Measurements from ENCODE around the gene NR2C1. TPM values are rescaled to one million over a fixed set of nuclear protein-coding genes. Genes with fewer than 3 reads are reported as not detected.

The NR2C1 gene
- total and polyA plus RNA-seq, 10 of the 15 experiments (the other 5 are each of a cell fraction or from before 2014, with no cell fraction given) = 8.8 to 38.1 (median 31.3) TPM

DNA sequence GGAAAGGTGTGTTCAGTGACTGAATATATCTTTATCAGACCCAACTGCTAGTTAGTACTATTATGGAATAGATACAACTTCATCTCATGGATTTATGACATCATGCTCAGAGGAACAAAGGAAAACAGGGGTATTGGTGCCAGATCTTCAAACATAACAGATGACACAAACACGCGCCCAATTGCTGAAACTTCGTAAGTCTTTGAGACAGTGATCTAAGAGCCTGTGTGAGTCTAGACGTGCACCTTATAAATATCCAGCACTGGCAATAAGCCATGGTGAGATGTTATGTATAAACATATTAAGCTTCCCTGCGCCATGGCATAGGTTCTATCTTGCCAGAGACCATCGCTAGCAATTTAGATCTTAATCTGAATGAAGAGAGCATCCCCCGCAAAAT, 42.2 kb upstream of the NR2C1 start:
- 78% methylated on average over 7 of the region's 7 CpGs for WGBS (ENCODE audit: insufficient coverage, insufficient replicate concordance, low lambda C conversion rate, missing lambda C conversion rate)
- DNase-seq (ENCODE audit: low read depth, low spot score) (no peak), FAIRE-seq (no peak), ATAC-seq (no peak)
- Histone ChIP-seq H3K9ac (ENCODE audit: control insufficient read depth, insufficient read depth, low read length) (no peak overlapping the region), H3K79me2 (ENCODE audit: control insufficient read depth, insufficient read depth, low read length) (no peaks in the 10 kb centered on the region), H3K4me2 (ENCODE audit: control insufficient read depth, insufficient read depth) (no peak overlapping the region), H3K27ac (ENCODE audit: control insufficient read depth, insufficient read depth) (no peak overlapping the region), H2AFZ (ENCODE audit: control insufficient read depth, low read depth, low read length) (no peak overlapping the region), H4K20me1 (ENCODE audit: control insufficient read depth, insufficient read depth) (no peaks in the 10 kb centered on the region), H3K36me3 (ENCODE audit: control insufficient read depth in 2 of 2, insufficient read depth in 2 of 2, low read length in 1 of 2) (no peaks in the 10 kb centered on the region), H3K4me1 (ENCODE audit: control insufficient read depth, insufficient read depth, low read length) (peaks cover 4% of the 10 kb centered on the region), H3K27me3 (replicated peaks in 1 of 2; ENCODE audit: control insufficient read depth in 2 of 2, insufficient read depth in 2 of 2, low read length in 1 of 2) (no peaks in the 10 kb centered on the region), H3K4me3 (no peak overlapping the region), H3K9me3 (replicated peaks; ENCODE audit: control insufficient read depth, insufficient read depth, low read length) (no peaks in the 10 kb centered on the region)
- RAD21 ChIA-PET (ENCODE audit: unreplicated experiment) = interaction anchor here (1.8 to 4.8 kb wide), 3 partner anchors 99 to 419 kb away, joined by 6 to 64 read pairs (median 16); partner anchors contain the start of genes FGD6 and VEZT
- TF ChIP-seq SMC3 (IDR thresholded peaks at IDR 0.05; ENCODE audit: borderline replicate concordance, low read length) (no peak), MEF2B (IDR thresholded peaks at IDR 0.05; ENCODE audit: partially characterized antibody, poor library complexity, severe bottlenecking) (no peak), RCOR1 (conservative IDR thresholded peaks at IDR 0.05; ENCODE audit: low read depth, low read length) (no peak), ETV6 (conservative IDR thresholded peaks at IDR 0.05 in 1 of 2, IDR thresholded peaks at IDR 0.05 in 1 of 2; ENCODE audit: borderline replicate concordance in 1 of 2, low read depth in 1 of 2) (no peak), BCL3 (IDR thresholded peaks at IDR 0.05; ENCODE audit: borderline replicate concordance, insufficient read depth, low read depth, low read length, poor library complexity, severe bottlenecking) (no peak), HDAC6 (IDR thresholded peaks at IDR 0.05; ENCODE audit: unreplicated experiment) (no peak), SMARCA5 (IDR thresholded peaks at IDR 0.05) (no peak), E2F4 (IDR thresholded peaks at IDR 0.05; ENCODE audit: low read depth, low read length) (no peak), FOXK2 (IDR thresholded peaks at IDR 0.05) (no peak), SMAD5 (IDR thresholded peaks at IDR 0.05; ENCODE audit: low read depth) (no peak), SMAD1 (IDR thresholded peaks at IDR 0.05; ENCODE audit: low read depth, partially characterized antibody) (no peak), IRF5 (IDR thresholded peaks at IDR 0.05; ENCODE audit: borderline replicate concordance) (no peak), TBL1XR1 (IDR thresholded peaks at IDR 0.05; ENCODE audit: low read depth, low read length) (no peak), STAT1 (conservative IDR thresholded peaks at IDR 0.05) (no peak), JUNB (IDR thresholded peaks at IDR 0.05) (no peak), KDM1A (IDR thresholded peaks at IDR 0.05; ENCODE audit: borderline replicate concordance) (no peak)
- TF ChIP-seq, protein P1, sequence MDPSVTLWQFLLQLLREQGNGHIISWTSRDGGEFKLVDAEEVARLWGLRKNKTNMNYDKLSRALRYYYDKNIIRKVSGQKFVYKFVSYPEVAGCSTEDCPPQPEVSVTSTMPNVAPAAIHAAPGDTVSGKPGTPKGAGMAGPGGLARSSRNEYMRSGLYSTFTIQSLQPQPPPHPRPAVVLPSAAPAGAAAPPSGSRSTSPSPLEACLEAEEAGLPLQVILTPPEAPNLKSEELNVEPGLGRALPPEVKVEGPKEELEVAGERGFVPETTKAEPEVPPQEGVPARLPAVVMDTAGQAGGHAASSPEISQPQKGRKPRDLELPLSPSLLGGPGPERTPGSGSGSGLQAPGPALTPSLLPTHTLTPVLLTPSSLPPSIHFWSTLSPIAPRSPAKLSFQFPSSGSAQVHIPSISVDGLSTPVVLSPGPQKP (IDR thresholded peaks at IDR 0.05; ENCODE audit: low read depth, low read length) = no peak
- TF ChIP-seq, protein P2, sequence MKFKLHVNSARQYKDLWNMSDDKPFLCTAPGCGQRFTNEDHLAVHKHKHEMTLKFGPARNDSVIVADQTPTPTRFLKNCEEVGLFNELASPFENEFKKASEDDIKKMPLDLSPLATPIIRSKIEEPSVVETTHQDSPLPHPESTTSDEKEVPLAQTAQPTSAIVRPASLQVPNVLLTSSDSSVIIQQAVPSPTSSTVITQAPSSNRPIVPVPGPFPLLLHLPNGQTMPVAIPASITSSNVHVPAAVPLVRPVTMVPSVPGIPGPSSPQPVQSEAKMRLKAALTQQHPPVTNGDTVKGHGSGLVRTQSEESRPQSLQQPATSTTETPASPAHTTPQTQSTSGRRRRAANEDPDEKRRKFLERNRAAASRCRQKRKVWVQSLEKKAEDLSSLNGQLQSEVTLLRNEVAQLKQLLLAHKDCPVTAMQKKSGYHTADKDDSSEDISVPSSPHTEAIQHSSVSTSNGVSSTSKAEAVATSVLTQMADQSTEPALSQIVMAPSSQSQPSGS (IDR thresholded peaks at IDR 0.05; ENCODE audit: low read length) = no peak
- intact Hi-C loops (cut with micrococcal nuclease; ENCODE audit: unreplicated experiment) (loop anchor here (2.0 kb wide), 2 partner anchors 221 to 359 kb away; partner anchors contain the start of gene METAP2), in situ Hi-C loops (cut with MboI) (loop anchor here (5.0 kb wide), 1 partner anchor 422 kb away; no protein-coding TSS in a partner anchor)
- POLR2A ChIA-PET = no interaction called here
- SMC1A ChIA-PET (ENCODE audit: uncharacterized antibody, unreplicated experiment) = interaction anchor here (1.0 to 4.1 kb wide), 4 partner anchors 102 to 418 kb away, joined by 3 to 64 read pairs (median 4); partner anchors contain the start of genes FGD6 and VEZT
- CTCF ChIA-PET = interaction anchor here (3.9 to 8.1 kb wide), 2 partner anchors 100 to 419 kb away, joined by 46 to 120 read pairs; partner anchors contain the start of genes FGD6 and VEZT
- no TSS peak for BruUV-seq (replicated peaks)

Measured in GM12878 (cell line).